HG03060 (cell line): ENCODE measurements around the gene LIMS2.

ENCODE experiments used
- ATAC-seq: cut with Tn5 transposase; IDR thresholded peaks from one replicate; pipeline ENCODE4 v1.9.1; 2021; ENCODE audit warnings: low read depth, moderate number of reproducible peaks; ENCODE audit not compliant: unreplicated experiment

The LIMS2 gene

DNA sequence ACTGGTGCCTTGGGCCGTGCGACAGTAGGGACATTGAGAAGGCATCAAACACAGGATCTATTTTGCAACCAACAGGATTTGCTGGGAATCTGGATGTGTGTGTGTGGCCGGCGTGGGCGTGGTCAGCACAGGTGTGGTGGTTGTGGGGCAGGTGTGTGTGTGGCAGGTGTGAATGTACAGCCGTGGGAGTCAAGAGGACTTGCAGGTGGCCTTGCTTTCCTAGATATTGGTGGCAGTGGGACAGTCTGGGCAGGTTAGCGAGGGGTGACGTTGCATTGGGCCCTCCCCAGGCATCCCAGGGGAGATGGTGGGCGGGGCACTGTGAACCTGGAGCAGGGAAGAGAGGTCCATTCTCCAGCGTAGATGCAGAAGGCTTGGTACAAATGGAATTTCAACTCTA is 3.2 kb upstream of the LIMS2 start:
- no peak for ATAC-seq

DNA sequence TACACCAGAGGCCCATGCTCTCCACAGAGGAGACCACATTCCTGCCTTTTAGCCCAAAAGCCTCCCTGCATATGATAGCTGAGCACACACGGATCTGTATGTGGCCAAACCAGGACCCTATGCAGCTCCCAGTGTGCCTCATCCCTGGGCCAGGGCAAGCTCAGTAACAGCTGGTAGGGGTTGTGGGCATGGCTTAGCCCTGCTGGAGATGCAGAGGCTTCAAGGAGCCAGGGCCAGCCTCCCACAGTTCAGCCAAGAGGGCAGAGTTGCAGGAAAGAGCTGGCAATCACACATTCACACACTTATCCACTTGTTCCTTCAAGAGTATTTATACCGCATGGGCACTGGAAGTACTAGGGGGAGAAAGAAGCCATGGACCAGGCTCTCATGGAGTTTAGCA is 1.6 kb upstream of the LIMS2 start:
- ATAC-seq, result no peak

DNA sequence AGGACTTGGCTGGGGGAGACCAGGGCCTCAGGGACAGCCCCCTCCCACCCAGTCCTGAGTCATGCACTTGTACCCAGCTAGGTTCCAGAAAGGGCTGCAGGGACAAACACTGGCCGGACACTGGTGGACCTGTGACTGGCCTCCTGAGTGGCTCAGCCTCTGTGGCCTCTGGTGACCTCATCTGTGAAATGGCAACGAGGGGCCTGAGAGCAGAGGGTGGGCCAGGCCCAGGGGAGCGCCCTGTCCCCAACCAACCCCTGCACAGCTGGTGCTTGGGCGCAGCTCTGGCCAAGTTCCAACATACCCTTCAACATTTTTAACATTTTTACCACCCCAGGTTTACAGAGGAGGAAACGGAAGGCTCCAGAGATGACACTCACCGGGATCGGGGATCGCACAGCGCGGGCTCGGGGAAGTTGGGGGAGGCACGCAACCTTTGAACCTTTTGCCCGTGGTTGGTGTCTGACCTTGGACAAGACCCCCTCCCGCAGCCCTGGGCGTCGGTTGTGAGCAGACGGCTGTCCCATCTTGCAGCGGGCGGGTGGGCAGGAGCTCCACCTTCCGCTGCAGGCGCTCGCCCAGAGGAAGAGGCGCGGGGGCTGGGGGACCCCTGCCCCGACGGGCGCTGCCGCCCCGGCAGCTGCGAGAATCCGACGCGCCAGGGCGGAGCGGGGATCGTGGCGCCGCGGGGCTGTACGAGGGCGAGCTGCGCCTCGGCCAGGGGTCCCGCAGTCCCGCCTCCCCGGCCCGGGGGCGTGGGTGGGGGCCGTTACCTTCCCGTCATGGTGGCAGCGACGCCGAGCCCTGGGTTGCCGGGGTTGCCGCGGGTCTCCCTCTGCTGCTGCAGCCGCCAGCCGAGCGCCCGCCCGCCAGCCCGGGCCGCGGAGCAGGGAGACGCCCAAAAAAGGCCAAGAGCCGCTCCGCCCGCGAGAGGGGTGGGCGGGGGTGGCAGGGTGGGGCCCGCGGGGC is 805 bp downstream of the LIMS2 start:
- no peak for ATAC-seq

DNA sequence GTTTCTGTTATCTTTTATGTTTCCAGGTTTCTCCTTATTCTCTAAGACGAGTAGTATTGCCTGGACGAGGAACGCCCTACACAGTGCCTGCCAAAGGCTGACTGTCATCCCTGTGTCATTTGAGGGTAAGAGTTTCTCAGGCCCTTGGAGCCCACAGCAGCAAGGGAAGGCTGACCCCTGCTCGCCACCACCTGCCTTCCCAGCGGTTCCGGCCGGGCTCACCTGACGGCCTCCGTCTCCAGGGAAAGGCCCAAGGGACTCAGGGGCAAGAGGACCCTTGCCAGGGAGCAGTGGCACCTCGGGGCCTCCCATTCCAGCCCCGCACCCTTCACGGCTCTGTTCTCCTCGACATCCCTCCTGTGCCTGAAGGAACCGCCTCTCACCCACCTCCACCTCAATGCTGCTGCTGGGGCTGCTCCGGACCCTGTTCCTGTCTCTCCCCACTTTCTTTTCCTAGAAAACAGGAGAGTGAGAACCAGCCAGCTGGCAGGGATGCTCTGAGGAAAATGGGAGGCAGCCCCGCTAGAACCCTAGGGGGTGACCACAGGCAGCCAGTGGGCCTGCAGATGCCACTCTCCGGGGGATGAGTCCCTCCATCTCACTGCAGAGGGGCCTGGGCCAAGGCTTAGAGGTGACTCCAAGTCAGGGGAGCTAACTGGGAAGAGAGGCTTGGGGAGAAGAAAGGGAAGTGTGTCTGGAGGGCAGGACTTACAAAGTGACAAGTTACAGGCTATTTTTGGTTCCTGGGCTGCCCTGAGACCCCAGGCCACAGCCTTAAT is 1.9 kb downstream of the LIMS2 start:
- no peak for ATAC-seq

DNA sequence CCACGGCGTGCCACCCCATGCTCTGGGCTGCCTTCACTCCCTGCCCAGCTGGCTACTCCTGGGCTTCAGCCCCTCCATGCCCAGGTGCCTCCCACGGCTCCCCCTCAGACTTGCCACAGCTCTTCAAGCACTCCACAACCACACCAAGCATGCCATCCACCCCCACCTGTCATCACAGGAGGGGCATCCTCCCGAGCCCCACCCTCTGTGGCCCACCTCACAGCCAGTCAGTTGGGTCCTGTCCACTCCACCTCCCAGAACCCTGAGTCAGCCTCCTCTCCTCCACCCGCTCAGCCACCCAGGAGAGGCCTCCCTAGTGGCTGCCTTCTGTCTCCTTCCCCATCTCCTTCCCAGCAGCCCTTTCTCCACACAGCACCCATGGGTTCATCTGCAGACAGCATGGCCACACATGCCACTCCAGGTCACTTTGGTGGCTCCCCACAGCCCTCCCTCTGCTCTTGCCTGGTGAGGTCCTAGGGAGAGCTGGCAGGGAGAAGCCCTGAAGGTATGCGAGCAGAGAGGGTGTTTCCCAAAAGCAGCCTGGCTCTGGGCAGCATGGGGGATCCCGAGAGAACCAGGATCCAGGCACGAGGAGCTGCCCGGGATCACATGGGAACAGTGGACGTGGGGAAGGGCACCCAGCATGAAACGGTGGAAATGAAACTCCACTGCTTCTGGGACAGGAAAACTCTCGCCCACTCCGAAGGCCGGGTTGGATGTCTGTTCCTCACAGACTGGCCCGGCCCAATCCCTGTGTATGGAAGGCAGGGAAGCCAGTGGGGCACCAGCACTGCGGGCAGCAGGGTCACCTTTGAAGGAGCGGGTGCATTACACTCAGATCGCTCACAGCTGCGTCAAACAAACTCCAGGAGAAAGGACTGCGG is 2.7 kb downstream of the LIMS2 start:
- ATAC-seq, result no peak

DNA sequence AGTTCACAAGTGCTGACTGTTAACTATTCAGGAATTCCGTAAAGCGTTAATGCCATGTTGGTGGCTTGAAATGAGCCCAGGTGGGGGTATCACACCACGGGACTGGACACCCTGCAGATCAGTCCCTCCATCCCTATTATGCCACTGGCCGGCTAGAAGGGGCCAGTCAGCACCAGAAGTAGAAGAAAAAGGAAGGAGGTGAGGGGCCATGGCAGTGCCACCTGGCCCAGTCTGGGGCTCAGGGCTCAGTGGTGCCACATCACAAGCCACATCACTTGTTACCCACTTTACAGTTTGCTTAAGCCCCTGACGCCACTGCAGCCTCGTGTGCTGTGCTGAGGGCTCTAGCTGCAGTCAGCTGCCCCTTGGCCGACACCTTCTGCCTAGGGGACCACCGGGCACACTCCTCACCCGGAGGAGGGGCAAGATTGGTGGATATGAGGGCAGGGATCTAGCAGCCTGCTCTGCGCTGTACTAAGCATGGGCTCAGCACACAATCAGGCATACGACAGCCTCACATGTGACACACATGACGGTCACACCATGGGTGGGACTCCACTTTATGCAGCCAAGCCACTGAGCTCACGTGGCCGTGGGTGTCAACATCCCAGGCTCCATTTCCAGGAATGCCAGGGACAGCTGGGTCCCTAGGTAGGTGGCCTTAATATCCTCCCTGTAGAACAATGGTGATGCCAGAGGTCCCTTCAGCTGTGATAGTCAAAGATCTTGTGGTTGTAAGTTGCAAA is 3.6 kb downstream of the LIMS2 start:
- no peak for ATAC-seq

DNA sequence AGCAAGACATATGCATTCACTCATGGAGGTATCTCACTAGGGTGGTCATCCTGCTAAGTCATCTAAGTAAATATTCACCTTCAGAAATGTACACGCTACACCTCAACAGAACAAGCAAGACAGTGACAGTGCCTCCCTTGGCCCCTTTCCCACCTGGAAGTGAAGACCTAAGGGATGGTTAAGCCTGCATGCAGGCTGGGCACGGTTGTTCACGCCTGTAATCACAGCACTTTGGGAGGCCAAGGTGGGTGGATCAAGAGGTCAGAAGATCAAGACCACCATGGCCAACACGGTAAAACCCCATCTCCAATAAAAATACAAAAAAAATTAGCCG is 4.4 kb downstream of the LIMS2 start:
- ATAC-seq, result no peak

DNA sequence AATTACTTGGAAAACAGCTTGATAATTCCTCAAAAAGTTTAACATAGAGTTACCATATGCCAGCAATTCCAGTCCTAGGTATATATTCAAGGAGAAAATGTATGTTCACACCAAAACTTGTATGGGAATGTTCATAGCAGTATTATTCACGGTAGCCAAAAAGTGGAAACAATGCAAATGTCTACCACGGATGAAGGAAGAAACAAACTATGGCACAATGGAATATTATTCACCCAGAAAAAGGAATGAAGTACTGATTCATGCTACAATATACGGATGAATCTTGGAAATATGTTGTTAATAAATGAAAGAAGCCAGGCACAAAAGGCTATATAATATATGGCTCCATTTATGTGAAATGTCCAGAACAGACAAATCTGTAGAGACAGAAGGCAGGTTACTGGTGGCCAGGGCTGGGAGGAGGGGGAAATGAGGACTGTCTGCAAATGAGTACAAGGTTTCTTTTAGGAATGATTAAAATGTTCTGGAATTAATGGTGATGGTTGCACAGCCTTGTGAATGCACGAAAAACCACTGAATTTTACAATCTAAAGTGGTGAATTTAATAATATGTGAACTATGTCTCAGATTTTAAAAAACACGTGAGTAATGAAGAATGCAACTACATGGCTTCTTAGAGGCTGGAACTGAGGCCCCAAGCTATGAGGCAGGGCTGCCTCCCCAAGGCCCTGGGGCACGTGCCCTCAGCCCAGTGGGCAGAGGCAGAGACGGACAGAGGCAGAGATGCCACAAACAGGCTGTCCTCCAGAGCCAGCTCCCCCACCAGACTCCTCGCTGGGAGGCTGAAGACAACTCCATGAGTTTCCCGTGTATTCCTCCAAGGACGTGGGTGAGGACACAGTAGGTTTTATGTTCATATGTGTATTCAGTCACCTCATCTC is 5.0 kb downstream of the LIMS2 start:
- ATAC-seq, result no peak

DNA sequence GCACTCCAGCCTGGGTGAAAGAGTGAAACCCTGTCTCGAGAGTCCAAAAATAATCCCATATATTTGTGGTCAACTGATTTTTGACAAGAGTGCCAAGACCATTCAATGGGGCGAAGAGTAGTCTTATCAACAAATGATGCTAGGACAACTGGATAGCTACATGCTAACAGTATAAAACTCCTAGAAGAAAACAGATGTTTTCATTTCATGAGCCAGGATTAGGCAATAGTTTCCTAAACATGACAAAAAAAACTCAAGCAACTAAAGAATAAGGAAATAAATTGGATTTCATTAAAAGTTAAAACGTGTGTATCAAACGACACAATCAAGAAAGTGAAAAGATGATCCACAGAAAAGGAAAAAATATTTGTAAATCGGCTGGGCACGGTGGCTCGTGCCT is 6.3 kb downstream of the LIMS2 start:
- no peak for ATAC-seq

DNA sequence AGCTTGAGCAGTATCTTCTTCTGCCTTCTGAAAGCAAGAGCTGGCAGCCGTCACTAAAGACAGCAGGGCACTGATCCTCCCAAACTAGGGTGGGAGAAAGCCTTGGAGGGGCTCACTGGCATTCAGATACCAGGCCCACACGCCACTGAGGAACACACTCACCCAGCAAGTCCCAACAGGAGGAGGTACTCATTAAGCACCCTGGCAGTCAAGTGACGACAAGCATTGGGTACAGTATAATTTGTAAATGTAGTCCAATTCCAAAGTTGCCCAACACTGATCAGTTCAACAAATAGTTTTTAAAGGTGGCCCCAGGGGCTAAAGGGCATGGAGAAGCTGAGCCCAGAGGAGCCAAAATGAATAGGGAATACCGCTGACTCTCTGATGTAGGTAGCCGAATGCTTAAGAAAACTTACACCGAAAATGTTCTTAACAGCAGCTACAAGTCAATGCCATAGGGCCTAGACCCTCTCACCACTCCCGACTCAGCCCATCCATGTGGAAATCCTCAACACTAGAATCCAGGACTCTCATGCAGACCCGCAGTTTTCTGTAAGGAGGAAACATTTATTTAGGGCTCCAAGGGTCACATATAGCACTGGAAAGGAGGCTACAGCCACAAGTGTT is 9.9 kb downstream of the LIMS2 start:
- no peak for ATAC-seq

DNA sequence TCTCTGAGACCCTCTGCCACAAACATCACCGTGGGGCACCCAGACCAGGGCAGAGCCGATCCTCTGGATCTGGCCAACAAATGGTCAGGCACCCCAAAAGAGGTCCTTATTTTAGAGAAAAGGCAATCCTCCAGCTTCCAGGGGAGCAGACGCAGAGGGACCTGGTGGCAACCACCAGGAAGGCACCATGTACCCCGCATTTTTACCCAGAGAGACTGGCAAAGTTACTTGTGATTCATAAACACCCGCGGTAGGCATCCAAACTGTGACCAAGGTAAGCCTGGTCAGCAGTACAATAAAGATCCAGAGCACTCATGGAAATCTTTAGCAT is 10.5 kb downstream of the LIMS2 start:
- ATAC-seq, result no peak

DNA sequence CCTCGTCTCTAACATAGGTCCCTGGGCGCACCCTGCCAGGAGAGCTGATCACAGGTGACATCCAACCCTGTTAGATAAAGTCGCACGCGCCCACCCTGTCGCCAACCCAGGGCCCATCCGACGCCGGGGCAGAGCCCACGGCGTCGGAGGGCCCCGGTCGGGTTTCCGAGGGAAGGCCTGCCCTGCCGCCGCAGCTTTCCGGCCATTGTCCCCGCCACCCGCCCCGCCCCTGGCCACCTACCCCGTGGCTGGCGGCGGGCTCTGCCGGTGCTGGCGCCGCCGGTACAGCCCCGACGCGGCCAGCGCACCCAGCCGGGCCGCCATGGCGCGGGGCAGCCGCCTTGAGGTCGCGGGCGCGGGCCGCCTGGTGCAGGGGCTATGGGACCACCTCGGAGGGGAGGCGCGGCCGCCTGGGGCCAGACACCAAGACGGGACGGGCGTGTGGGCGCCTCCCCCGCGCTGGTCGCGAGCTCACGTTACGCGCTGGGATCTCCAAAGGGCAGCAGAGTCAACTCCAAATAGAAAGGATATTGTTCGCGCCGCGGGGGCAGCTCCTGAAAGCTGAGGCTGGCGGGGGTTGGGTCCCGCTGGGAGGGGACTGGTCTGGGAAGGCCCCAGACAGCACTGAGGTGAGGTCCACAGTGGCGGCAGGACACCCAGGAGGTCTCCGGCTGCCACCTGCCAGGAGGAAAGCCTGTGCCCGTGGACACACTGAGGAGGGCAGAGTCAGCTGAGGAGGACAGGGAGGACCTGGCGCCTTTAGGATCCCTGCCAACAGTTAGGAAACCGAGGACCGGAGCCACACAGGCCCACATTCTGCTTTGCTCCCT is 11.1 kb downstream of the LIMS2 start:
- no peak for ATAC-seq

DNA sequence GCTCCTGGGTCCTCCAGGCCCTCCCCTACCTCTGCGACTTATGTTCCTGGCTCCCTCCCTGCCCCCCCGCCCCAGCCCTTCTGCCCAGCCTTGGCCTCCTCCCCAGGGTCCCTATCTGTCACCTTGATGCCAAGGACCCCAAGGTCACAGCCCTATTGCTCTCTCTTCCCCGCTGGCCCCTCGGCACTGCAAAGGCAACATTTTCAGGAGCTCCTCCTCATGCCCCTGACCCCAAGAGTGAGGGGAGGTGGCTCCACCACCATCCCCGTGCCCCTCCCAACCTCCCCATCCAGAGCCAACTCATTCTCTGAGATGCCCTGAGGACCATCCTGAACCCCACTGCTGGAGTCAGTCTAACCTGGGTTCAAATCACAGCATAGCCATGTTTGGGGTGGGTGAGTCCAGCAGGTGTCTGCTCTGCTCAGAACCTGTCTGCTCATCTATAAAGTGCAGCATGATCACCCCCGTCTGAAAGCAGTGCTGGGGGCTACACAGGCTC is 11.7 kb downstream of the LIMS2 start:
- no peak for ATAC-seq

DNA sequence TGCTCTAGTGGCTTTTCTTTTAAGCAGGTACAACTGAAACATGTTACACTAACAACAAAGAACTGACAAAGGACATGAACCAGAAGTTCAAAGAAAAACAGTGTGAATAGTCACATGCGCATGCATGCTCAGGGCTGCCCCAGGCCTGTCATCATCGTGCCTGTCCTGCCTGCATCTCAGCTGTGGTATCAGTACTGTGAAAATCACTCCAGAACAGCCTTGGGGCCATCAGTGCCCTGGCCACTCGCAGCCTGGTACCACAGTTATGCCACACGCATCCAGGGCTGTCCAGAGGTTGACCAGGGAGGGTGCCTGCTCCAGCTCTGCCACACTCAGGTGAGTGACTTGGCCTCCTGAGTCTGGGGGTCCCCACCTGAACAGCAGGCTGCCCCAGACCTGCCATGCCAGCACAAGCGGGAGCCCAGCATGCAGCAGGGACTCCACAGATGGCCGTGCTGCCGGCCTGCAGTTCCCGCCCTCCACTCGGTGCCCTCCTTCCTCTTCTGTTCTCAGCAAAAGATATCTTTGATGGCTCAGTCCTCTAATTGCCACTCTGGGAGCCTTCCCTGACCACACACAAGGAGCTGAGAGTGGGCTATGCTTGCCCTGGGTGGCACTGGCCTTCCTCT is 12.3 kb downstream of the LIMS2 start:
- ATAC-seq, result no peak

DNA sequence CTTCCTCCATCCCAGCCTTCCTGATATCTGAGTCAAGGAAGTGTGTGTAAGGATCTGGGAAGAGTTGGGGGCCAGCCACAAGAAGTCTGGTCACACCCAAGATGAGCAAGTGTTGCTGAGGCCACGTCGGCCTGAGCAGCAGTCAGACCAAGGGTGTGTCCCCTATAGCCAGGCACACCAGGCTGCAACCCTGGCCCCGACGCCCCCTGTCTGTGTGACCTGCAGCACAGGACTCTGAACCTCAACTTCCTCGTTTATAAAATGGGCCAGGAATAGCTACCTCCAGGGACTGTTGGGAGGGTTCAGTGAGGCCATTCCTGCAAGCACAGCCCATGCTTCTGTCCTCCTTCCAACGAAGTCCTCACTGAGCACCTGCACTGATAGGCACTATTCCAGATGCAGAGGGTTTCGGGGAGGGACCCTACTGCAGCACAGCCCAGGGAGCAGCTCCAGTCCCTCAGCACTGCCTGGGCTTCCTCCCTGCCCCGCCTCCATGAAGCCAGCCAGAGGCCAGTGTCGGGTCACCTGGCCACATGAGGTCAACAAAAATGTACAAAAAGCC is 13.3 kb downstream of the LIMS2 start:
- ATAC-seq, result no peak

DNA sequence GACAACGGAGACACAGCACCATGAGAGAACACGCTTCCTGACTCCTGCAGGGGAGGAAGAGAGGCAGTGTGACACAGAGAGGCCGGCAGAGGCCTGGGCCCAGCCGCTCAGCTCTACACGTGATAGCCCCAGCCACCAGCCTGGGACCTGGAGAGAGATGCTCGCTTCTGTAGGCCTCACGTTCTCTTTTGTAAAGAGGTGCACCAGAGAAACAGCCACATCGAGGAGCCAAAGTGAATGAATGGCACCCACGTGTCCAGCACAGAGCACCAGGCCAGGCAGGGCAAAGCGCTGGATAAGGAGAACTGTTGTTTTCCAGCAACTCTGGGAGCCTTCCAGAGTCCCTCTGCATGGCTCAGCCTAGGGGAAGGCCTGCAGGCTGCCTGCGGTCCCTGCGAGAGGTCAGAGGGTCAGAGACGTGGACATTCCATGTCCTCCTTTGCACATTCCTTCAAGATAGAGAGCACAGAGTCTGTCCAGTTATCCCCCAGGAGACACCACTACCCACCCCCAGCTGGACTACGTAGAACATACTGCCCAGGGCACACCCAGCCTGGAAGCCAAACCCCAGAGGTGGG is 14.2 kb downstream of the LIMS2 start:
- ATAC-seq, result no peak

DNA sequence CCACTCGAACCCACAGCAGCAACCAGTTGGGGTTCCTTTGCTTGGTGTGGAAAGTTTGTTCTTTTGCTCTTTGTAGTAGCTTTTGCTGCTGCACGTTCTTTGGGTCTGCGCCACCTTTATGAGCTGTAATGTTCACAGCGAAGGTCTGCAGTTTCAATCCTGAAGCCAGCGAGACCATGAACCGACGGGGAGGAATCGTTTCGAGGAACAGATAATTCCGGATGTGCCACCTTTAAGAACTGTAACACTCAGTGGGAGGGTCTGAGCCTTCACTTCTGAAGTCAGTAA is 15.1 kb downstream of the LIMS2 start:
- no peak for ATAC-seq
